WTC11 (cell line): ENCODE measurements around the gene CDYL. TPM values are rescaled to one million over a fixed set of nuclear protein-coding genes. Genes with fewer than 3 reads are reported as not detected.

Experiments
- ATAC-seq: fragments of 200-7000 bp; cut with Tn5 transposase; 2 replicates; pipeline ENCODE4 v1.10.0; 2021; ENCODE audit warnings: mild to moderate bottlenecking, moderate library complexity
- CTCF ChIA-PET: fragments of 300-600 bp; sonication (Branson Sonifier 250); formaldehyde crosslinking; loops from one replicate; lab custom pipeline; 2021; ENCODE audit warnings: antibody characterized with exemption; lab: Charles Lee
- POLR2A ChIA-PET: fragments of 350-600 bp; sonication (Branson Sonifier 250); formaldehyde crosslinking; loops from one replicate; lab custom pipeline; 2021; ENCODE audit warnings: antibody characterized with exemption; lab: Charles Lee
- DNase-seq: peaks from one replicate; pipeline ENCODE4 v3.0.0; 2021; ENCODE audit warnings: low spot score
- H3K27ac Mint-ChIP-seq: 2 replicates; pipeline ENCODE4 v1.8.0; 2021; ENCODE audit warnings: mixed read lengths
- H3K27me3 Mint-ChIP-seq: 2 replicates; pipeline ENCODE4 v1.8.0; 2021; ENCODE audit warnings: low read depth, mild to moderate bottlenecking, moderate library complexity, mixed read lengths
- H3K36me3 Mint-ChIP-seq: 2 replicates; pipeline ENCODE4 v1.8.0; 2021; ENCODE audit warnings: mixed read lengths
- H3K4me1 Mint-ChIP-seq: 2 replicates; pipeline ENCODE4 v1.8.0; 2022; ENCODE audit warnings: mixed read lengths
- H3K4me3 Mint-ChIP-seq: 2 replicates; pipeline ENCODE4 v1.8.0; 2021; ENCODE audit warnings: mild to moderate bottlenecking, moderate library complexity, mixed read lengths
- H3K9me3 Mint-ChIP-seq: 2 replicates; pipeline ENCODE4 v1.8.0; 2021; ENCODE audit warnings: mixed read lengths
- CREM ChIP-seq: sonication (generic); formaldehyde crosslinking; IDR thresholded peaks from 2 replicates; pipeline ENCODE4 v1.8.1; 2022; ENCODE audit warnings: mild to moderate bottlenecking, missing genetic modification reagents, moderate library complexity
- EMX1 ChIP-seq: fragments of 250-450 bp; sonication (Bioruptor Pico); IDR thresholded peaks from 2 replicates; pipeline ENCODE4 v1.8.0; 2021; ENCODE audit warnings: mild to moderate bottlenecking
- HMGA2 ChIP-seq: fragments of 250-450 bp; sonication (Bioruptor Pico); IDR thresholded peaks from 2 replicates; pipeline ENCODE4 v1.4.0; 2021; ENCODE audit warnings: mild to moderate bottlenecking, moderate library complexity
- JAZF1 ChIP-seq: fragments of 250-450 bp; sonication (Bioruptor Pico); IDR thresholded peaks from 2 replicates; pipeline ENCODE4 v1.9.0; 2021; ENCODE audit warnings: moderate library complexity, mild to moderate bottlenecking, inconsistent platforms
- MXD4 ChIP-seq: fragments of 250-450 bp; sonication (Bioruptor Pico); IDR thresholded peaks from 2 replicates; pipeline ENCODE4 v1.8.0; 2021; ENCODE audit warnings: mild to moderate bottlenecking, moderate library complexity, borderline replicate concordance
- MYBL2 ChIP-seq: sonication (generic); formaldehyde crosslinking; IDR thresholded peaks from 2 replicates; pipeline ENCODE4 v1.8.1; 2023; ENCODE audit warnings: mild to moderate bottlenecking, moderate library complexity, missing genetic modification reagents
- NFE2L1 ChIP-seq: sonication (generic); formaldehyde crosslinking; IDR thresholded peaks from 2 replicates; pipeline ENCODE4 v1.8.1; 2023; ENCODE audit warnings: missing genetic modification reagents
- PRRX2 ChIP-seq: fragments of 250-450 bp; sonication (Bioruptor Pico); IDR thresholded peaks from 2 replicates; pipeline ENCODE4 v1.8.0; 2021; ENCODE audit warnings: mild to moderate bottlenecking
- RELA ChIP-seq: sonication (generic); formaldehyde crosslinking; IDR thresholded peaks from 2 replicates; pipeline ENCODE4 v1.8.1; 2022; ENCODE audit warnings: missing genetic modification reagents, mild to moderate bottlenecking, borderline replicate concordance
- SMAD3 ChIP-seq: sonication (generic); formaldehyde crosslinking; IDR thresholded peaks from 2 replicates; pipeline ENCODE4 v1.8.0; 2022; ENCODE audit warnings: missing genetic modification reagents, mild to moderate bottlenecking, borderline replicate concordance
- SMAD4 ChIP-seq: sonication (generic); formaldehyde crosslinking; IDR thresholded peaks from 2 replicates; pipeline ENCODE4 v1.8.0; 2022; ENCODE audit warnings: mild to moderate bottlenecking, missing genetic modification reagents
- TCF7 ChIP-seq: sonication (generic); formaldehyde crosslinking; IDR thresholded peaks from 2 replicates; pipeline ENCODE4 v1.8.0; 2022; ENCODE audit warnings: mild to moderate bottlenecking, low read depth, missing genetic modification reagents, moderate library complexity
- TP53 ChIP-seq: sonication (generic); formaldehyde crosslinking; IDR thresholded peaks from 2 replicates; pipeline ENCODE4 v1.8.1; 2023; ENCODE audit warnings: mild to moderate bottlenecking, missing genetic modification reagents
- ZNF121 ChIP-seq: sonication (generic); formaldehyde crosslinking; IDR thresholded peaks from 2 replicates; pipeline ENCODE4 v1.8.0; 2023; ENCODE audit warnings: missing genetic modification reagents
- ZNF138 ChIP-seq: sonication (generic); formaldehyde crosslinking; conservative IDR thresholded peaks from 2 replicates; pipeline ENCODE4 v1.8.1; 2022; ENCODE audit warnings: mild to moderate bottlenecking, moderate library complexity, missing genetic modification reagents
- ZNF317 ChIP-seq: sonication (generic); formaldehyde crosslinking; IDR thresholded peaks from 2 replicates; pipeline ENCODE4 v1.8.1; 2023; ENCODE audit warnings: low read depth, mild to moderate bottlenecking, moderate library complexity, missing genetic modification reagents, borderline replicate concordance
- ZNF423 ChIP-seq: fragments of 250-450 bp; sonication (Bioruptor Pico); IDR thresholded peaks from 2 replicates; pipeline ENCODE4 v2.1.2; 2022; ENCODE audit warnings: mild to moderate bottlenecking, moderate library complexity
- total RNA-seq: library from RNA; stranded (reverse); gene quantifications from 3 replicates; pipeline ENCODE4 v1.2.3, GENCODE V29; 2021
- TF ChIP-seq, protein P1 (sequence below): sonication (generic); formaldehyde crosslinking; IDR thresholded peaks from 2 replicates; pipeline ENCODE4 v1.8.1; 2022; ENCODE audit warnings: mild to moderate bottlenecking, missing genetic modification reagents, moderate library complexity, borderline replicate concordance
- TF ChIP-seq, protein P2 (sequence below): fragments of 250-450 bp; sonication (Bioruptor Pico); IDR thresholded peaks from 2 replicates; pipeline ENCODE4 v1.8.0; 2021; ENCODE audit warnings: mild to moderate bottlenecking
- TF ChIP-seq, protein P3 (sequence below): fragments of 250-450 bp; sonication (Bioruptor Pico); IDR thresholded peaks from 2 replicates; pipeline ENCODE4 v2.1.2; 2022; ENCODE audit warnings: mild to moderate bottlenecking, moderate library complexity
- TF ChIP-seq, protein P4 (sequence below): sonication (generic); formaldehyde crosslinking; IDR thresholded peaks from 2 replicates; pipeline ENCODE4 v1.8.0; 2023; ENCODE audit warnings: missing genetic modification reagents, mild to moderate bottlenecking, borderline replicate concordance

CDYL gene
- total RNA-seq, 1 experiment from 2014 or later = 92.0 TPM

DNA sequence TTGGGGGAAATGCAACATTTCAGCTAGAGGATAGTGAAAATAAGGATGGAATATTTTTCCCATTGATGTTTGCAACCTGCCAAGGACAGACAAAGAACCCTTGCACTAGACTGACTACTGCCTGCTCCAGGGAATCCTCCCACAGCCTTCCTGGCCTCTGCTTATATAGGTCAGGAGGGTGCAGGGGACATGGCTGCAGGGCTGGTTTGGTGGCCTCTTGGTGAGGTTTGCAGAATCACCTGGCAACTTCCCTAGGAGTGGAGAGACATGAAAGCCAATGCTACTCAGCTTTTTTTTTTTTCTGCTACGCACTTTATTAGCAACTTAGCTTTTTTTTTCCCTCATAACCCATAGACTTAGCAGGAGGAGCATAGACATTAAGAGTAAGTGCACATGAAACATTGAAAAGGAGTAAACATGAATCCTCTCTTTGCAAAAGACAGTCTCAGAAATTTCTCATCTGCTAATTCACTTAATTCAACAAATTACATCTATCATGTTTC, 39.8 kb upstream of the CDYL start:
- ATAC-seq = no peak
- no peak for DNase-seq
- Mint-ChIP-seq H3K4me1 (peaks cover 19% of the 10 kb centered on the region), H3K36me3 (no peaks in the 10 kb centered on the region), H3K9me3 (no peaks in the 10 kb centered on the region), H3K4me3 (no peak overlapping the region), H3K27me3 (peaks cover 18% of the 10 kb centered on the region), H3K27ac (no peak overlapping the region)
- ChIA-PET CTCF (interaction anchor here (0.6 to 1.1 kb wide), 2 partner anchors 27 to 233 kb away, joined by 3 read pairs; no protein-coding TSS in a partner anchor), POLR2A (no interaction called here)
- no peak for TF ChIP-seq EMX1 (CRISPR knock-in tag)
- TF ChIP-seq, protein P1, sequence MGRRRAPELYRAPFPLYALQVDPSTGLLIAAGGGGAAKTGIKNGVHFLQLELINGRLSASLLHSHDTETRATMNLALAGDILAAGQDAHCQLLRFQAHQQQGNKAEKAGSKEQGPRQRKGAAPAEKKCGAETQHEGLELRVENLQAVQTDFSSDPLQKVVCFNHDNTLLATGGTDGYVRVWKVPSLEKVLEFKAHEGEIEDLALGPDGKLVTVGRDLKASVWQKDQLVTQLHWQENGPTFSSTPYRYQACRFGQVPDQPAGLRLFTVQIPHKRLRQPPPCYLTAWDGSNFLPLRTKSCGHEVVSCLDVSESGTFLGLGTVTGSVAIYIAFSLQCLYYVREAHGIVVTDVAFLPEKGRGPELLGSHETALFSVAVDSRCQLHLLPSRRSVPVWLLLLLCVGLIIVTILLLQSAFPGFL (CRISPR knock-in tag) = no peak
- TF ChIP-seq, protein P2, sequence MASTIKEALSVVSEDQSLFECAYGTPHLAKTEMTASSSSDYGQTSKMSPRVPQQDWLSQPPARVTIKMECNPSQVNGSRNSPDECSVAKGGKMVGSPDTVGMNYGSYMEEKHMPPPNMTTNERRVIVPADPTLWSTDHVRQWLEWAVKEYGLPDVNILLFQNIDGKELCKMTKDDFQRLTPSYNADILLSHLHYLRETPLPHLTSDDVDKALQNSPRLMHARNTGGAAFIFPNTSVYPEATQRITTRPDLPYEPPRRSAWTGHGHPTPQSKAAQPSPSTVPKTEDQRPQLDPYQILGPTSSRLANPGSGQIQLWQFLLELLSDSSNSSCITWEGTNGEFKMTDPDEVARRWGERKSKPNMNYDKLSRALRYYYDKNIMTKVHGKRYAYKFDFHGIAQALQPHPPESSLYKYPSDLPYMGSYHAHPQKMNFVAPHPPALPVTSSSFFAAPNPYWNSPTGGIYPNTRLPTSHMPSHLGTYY (CRISPR knock-in tag) = no peak
- no peak for TF ChIP-seq ZNF138
- no peak for TF ChIP-seq NFE2L1 (CRISPR knock-in tag)
- TF ChIP-seq, protein P3, sequence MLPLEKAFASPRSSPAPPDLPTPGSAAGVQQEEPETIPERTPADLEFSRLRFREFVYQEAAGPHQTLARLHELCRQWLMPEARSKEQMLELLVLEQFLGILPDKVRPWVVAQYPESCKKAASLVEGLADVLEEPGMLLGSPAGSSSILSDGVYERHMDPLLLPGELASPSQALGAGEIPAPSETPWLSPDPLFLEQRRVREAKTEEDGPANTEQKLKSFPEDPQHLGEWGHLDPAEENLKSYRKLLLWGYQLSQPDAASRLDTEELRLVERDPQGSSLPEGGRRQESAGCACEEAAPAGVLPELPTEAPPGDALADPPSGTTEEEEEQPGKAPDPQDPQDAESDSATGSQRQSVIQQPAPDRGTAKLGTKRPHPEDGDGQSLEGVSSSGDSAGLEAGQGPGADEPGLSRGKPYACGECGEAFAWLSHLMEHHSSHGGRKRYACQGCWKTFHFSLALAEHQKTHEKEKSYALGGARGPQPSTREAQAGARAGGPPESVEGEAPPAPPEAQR = no peak
- no peak for TF ChIP-seq ZNF317 (CRISPR knock-in tag)
- TF ChIP-seq MYBL2 = no peak
- TF ChIP-seq MXD4 (CRISPR knock-in tag) = no peak
- no peak for TF ChIP-seq ZNF121 (CRISPR knock-in tag)
- no peak for TF ChIP-seq TP53 (CRISPR knock-in tag)
- TF ChIP-seq, all 79 proteins: peak for 0

DNA sequence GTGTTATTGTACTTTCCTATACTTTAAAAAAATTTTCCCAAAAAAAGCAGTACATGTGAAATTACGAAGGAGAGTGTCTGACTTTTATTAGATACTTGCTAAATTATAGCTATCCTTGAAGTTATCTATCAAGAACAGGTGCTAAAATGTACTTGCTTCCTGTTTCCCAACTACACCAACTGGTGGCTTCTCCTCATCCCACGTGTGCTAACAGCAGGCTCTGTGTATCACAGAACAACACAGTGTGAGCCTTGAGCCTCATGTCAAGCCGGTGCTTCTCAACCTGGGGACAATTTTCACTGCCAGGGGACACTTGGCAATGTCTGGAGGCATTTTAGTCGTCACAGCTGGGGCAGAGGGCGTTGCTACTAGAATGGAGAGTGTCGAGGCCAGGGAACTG, 36.2 kb upstream of the CDYL start:
- Mint-ChIP-seq H3K36me3 (no peaks in the 10 kb centered on the region), H3K27me3 (peaks cover 36% of the 10 kb centered on the region), H3K9me3 (no peaks in the 10 kb centered on the region)
- ATAC-seq = no peak
- no peak for TF ChIP-seq RELA (CRISPR knock-in tag)
- TF ChIP-seq, protein P4, sequence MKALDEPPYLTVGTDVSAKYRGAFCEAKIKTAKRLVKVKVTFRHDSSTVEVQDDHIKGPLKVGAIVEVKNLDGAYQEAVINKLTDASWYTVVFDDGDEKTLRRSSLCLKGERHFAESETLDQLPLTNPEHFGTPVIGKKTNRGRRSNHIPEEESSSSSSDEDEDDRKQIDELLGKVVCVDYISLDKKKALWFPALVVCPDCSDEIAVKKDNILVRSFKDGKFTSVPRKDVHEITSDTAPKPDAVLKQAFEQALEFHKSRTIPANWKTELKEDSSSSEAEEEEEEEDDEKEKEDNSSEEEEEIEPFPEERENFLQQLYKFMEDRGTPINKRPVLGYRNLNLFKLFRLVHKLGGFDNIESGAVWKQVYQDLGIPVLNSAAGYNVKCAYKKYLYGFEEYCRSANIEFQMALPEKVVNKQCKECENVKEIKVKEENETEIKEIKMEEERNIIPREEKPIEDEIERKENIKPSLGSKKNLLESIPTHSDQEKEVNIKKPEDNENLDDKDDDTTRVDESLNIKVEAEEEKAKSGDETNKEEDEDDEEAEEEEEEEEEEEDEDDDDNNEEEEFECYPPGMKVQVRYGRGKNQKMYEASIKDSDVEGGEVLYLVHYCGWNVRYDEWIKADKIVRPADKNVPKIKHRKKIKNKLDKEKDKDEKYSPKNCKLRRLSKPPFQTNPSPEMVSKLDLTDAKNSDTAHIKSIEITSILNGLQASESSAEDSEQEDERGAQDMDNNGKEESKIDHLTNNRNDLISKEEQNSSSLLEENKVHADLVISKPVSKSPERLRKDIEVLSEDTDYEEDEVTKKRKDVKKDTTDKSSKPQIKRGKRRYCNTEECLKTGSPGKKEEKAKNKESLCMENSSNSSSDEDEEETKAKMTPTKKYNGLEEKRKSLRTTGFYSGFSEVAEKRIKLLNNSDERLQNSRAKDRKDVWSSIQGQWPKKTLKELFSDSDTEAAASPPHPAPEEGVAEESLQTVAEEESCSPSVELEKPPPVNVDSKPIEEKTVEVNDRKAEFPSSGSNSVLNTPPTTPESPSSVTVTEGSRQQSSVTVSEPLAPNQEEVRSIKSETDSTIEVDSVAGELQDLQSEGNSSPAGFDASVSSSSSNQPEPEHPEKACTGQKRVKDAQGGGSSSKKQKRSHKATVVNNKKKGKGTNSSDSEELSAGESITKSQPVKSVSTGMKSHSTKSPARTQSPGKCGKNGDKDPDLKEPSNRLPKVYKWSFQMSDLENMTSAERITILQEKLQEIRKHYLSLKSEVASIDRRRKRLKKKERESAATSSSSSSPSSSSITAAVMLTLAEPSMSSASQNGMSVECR = no peak
- TF ChIP-seq, all 79 proteins: peak for 0
- POLR2A ChIA-PET = no interaction called here
- no peak overlapping the region for H3K27ac Mint-ChIP-seq
- H3K4me1 Mint-ChIP-seq = no peaks in the 10 kb centered on the region
- CTCF ChIA-PET = no interaction called here
- no peak for DNase-seq
- H3K4me3 Mint-ChIP-seq = no peak overlapping the region

DNA sequence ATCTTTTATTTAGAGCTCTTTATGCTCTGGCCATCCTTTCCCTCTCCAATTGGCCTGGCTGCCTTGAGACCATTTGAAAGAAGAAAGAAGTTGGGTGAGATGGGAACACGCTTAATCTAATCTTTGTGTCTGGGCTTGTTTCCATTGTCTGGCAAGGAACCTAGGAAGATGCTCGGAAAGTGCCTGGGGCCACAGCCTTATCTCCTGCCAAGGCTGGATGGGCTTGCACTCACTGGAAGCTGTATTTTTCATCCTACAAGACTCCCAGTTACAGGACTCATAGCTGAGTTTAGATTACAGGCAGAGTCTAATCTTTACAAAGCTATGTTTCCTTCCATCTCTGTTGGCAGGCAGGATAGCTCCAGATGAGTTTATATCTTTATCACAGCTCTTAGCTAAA, 33.1 kb upstream of the CDYL start:
- DNase-seq (no peak), ATAC-seq (no peak)
- Mint-ChIP-seq H3K4me3 (no peak overlapping the region), H3K4me1 (no peaks in the 10 kb centered on the region), H3K36me3 (no peaks in the 10 kb centered on the region), H3K27me3 (peaks cover 62% of the 10 kb centered on the region), H3K27ac (no peak overlapping the region), H3K9me3 (no peaks in the 10 kb centered on the region)
- ChIA-PET POLR2A (no interaction called here), CTCF (no interaction called here)
- TF ChIP-seq HMGA2 (CRISPR knock-in tag) (no peak), SMAD4 (CRISPR knock-in tag) (no peak), PRRX2 (CRISPR knock-in tag) (no peak), JAZF1 (CRISPR knock-in tag) (no peak), ZNF121 (CRISPR knock-in tag) (no peak), ZNF423 (CRISPR knock-in tag) (no peak), TCF7 (CRISPR knock-in tag) (no peak), SMAD3 (CRISPR knock-in tag) (no peak), CREM (CRISPR knock-in tag) (no peak)
- TF ChIP-seq, protein P4 = no peak
